BLaER1 treated with 17β-estradiol and CSF1 and Interleukin-3, amounts not matched to agents 10 nM and 100 nM (cell line): ENCODE results near the gene TTC7B.

ENCODE experiments used
- H3K27ac ChIP-seq, 11 experiments: shearing (Covaris generic); formaldehyde crosslinking; 2 replicates each; pipeline ENCODE4 v1.8.1; 2022
- H3K27me3 ChIP-seq, 11 experiments: shearing (Covaris generic); formaldehyde crosslinking; 2 replicates each; pipeline ENCODE4 v1.8.1; 2022
- H3K36me3 ChIP-seq, 11 experiments: shearing (Covaris generic); formaldehyde crosslinking; 2 replicates each; pipeline ENCODE4 v1.8.1; 2022
- H3K4me1 ChIP-seq, 10 experiments: shearing (Covaris generic); formaldehyde crosslinking; 2 replicates each; pipeline ENCODE4 v1.8.1; 2022
- H3K4me2 ChIP-seq, 11 experiments: shearing (Covaris generic); formaldehyde crosslinking; 2 replicates each; pipeline ENCODE4 v1.8.1; 2022
- H3K4me3 ChIP-seq, 10 experiments: shearing (Covaris generic); formaldehyde crosslinking; 2 replicates each; pipeline ENCODE4 v1.8.1; 2022
- H3K9ac ChIP-seq, 11 experiments: shearing (Covaris generic); formaldehyde crosslinking; 2 replicates each; pipeline ENCODE4 v1.8.1; 2022
- H3K9me3 ChIP-seq, 11 experiments: shearing (Covaris generic); formaldehyde crosslinking; replicated peaks in 1 of 11; 2 replicates each; pipeline ENCODE4 v1.8.1; 2022
- H4K20me1 ChIP-seq, 11 experiments: shearing (Covaris generic); formaldehyde crosslinking; 2 replicates each; pipeline ENCODE4 v1.8.1; 2022
- Cebpa-rat ChIP-seq, 11 experiments: shearing (Covaris generic); IDR thresholded peaks; 2 replicates each; pipeline ENCODE4 v1.8.1; 2022

Gene TTC7B

GRCh38 chr14:90536511-90537191, 279.6 kb downstream of the TTC7B start:
- H3K27me3 ChIP-seq, result no peaks in the 10 kb centered on the region
- H3K36me3 ChIP-seq, result peaks cover 0 to 26% (median 6%) of the 10 kb centered on the region in 11 experiments; a peak in 11 of 22 replicates
- H3K4me2 ChIP-seq, result peak overlapping the region; percentile 76 to 98 (median 92)
- H4K20me1 ChIP-seq, result no peaks in the 10 kb centered on the region
- peaks cover 50 to 76% (median 57%) of the 10 kb centered on the region in 10 experiments for H3K4me1 ChIP-seq
- H3K9ac ChIP-seq, result peak overlapping the region in 10 of 11 experiments; percentile 32 to 70 (median 66); a peak in 16 of 22 replicates
- H3K4me3 ChIP-seq, result peak overlapping the region in 6 of 10 experiments; percentile 1 to 57 (median 34); a peak in 9 of 20 replicates
- peak overlapping the region; percentile 25 to 80 (median 74); a peak in 20 of 22 replicates for H3K27ac ChIP-seq
- no peaks in the 10 kb centered on the region for H3K9me3 ChIP-seq
- no peak for TF ChIP-seq Cebpa-rat (IDR thresholded peaks at IDR 0.05)

- Histone ChIP-seq H3K36me3 (peaks cover 0 to 21% (median 2%) of the 10 kb centered on the region in 11 experiments; a peak in 11 of 22 replicates), H3K4me2 (peak overlapping the region; percentile 76 to 98 (median 92)), H3K27ac (peak overlapping the region; percentile 25 to 80 (median 74); a peak in 20 of 22 replicates), H3K4me3 (peak overlapping the region in 6 of 10 experiments; percentile 1 to 57 (median 34); a peak in 8 of 20 replicates), H3K9me3 (no peaks in the 10 kb centered on the region), H3K9ac (peak overlapping the region in 10 of 11 experiments; percentile 32 to 70 (median 66); a peak in 17 of 22 replicates), H3K27me3 (no peaks in the 10 kb centered on the region), H4K20me1 (no peaks in the 10 kb centered on the region), H3K4me1 (peaks cover 50 to 73% (median 56%) of the 10 kb centered on the region in 10 experiments)
- no peak for TF ChIP-seq Cebpa-rat (IDR thresholded peaks at IDR 0.05)
Observed at GRCh38 chr14:90536092-90536491, 280.1 kb downstream of the TTC7B start.

- Histone ChIP-seq H3K27ac (peak overlapping the region; percentile 25 to 80 (median 74); a peak in 19 of 22 replicates), H3K9me3 (no peaks in the 10 kb centered on the region), H3K36me3 (peaks cover 0 to 16% (median 0%) of the 10 kb centered on the region in 11 experiments; a peak in 8 of 22 replicates), H3K4me1 (peaks cover 50 to 68% (median 54%) of the 10 kb centered on the region in 10 experiments), H3K4me3 (peak overlapping the region in 4 of 10 experiments; percentile 23 to 57 (median 38); a peak in 5 of 20 replicates), H4K20me1 (no peaks in the 10 kb centered on the region), H3K27me3 (no peaks in the 10 kb centered on the region), H3K9ac (peak overlapping the region in 10 of 11 experiments; percentile 32 to 70 (median 66); a peak in 13 of 22 replicates), H3K4me2 (peak overlapping the region; percentile 76 to 98 (median 92))
- TF ChIP-seq Cebpa-rat (IDR thresholded peaks at IDR 0.05), result no peak
Observed at GRCh38 chr14:90535556-90536090, 280.6 kb downstream of the TTC7B start.

GRCh38 chr14:90534838-90535555, 281.2 kb downstream of the TTC7B start:
- Histone ChIP-seq H3K27ac (peak overlapping the region in 7 of 11 experiments; percentile 7 to 80 (median 77); a peak in 12 of 22 replicates), H3K36me3 (peaks cover 0 to 11% (median 0%) of the 10 kb centered on the region in 11 experiments; a peak in 8 of 22 replicates), H4K20me1 (no peaks in the 10 kb centered on the region), H3K4me2 (peak overlapping the region; percentile 76 to 98 (median 92)), H3K4me3 (no peak overlapping the region), H3K4me1 (peaks cover 50 to 67% (median 54%) of the 10 kb centered on the region in 10 experiments), H3K9me3 (no peaks in the 10 kb centered on the region), H3K27me3 (no peaks in the 10 kb centered on the region), H3K9ac (peak overlapping the region in 1 of 11 experiments; percentile 5; a peak in 1 of 22 replicates)
- TF ChIP-seq Cebpa-rat (IDR thresholded peaks at IDR 0.05), result no peak

GRCh38 chr14:90534091-90534837, 282.0 kb downstream of the TTC7B start:
- Histone ChIP-seq H3K4me2 (peak overlapping the region; percentile 76 to 98 (median 92)), H3K27me3 (no peaks in the 10 kb centered on the region), H3K9me3 (0 out of 22 replicates have a peak, but pooled peaks cover 0 to under 1% (median 0%) of the 10 kb centered on the region in 11 experiments), H3K4me1 (peaks cover 50 to 64% (median 54%) of the 10 kb centered on the region in 10 experiments), H3K36me3 (peaks cover 0 to 4% (median 0%) of the 10 kb centered on the region in 11 experiments; a peak in 6 of 22 replicates), H4K20me1 (no peaks in the 10 kb centered on the region), H3K27ac (peak overlapping the region in 7 of 11 experiments; percentile 8 to 80 (median 41); a peak in 10 of 22 replicates), H3K4me3 (peak overlapping the region in 2 of 10 experiments; percentile 10 to 20; a peak in 3 of 20 replicates), H3K9ac (peak overlapping the region in 9 of 11 experiments; percentile 4 to 41 (median 29); a peak in 10 of 22 replicates)
- TF ChIP-seq Cebpa-rat (IDR thresholded peaks at IDR 0.05), result no peak

GRCh38 chr14:90533591-90534021, 282.6 kb downstream of the TTC7B start:
- Histone ChIP-seq H3K4me2 (peak overlapping the region; percentile 76 to 98 (median 92)), H3K4me1 (peaks cover 49 to 58% (median 52%) of the 10 kb centered on the region in 10 experiments), H3K9ac (peak overlapping the region in 8 of 11 experiments; percentile 4 to 41 (median 29); a peak in 8 of 22 replicates), H3K36me3 (no peaks in the 10 kb centered on the region; a peak in 1 of 22 replicates), H3K4me3 (peak overlapping the region in 2 of 10 experiments; percentile 10 to 20; a peak in 3 of 20 replicates), H3K27me3 (no peaks in the 10 kb centered on the region), H3K9me3 (peaks cover 0 to 7% (median 2%) of the 10 kb centered on the region in 11 experiments; a peak in 8 of 22 replicates), H4K20me1 (no peaks in the 10 kb centered on the region), H3K27ac (peak overlapping the region in 7 of 11 experiments; percentile 8 to 80 (median 41); a peak in 11 of 22 replicates)
- TF ChIP-seq Cebpa-rat (IDR thresholded peaks at IDR 0.05), result no peak

- H3K36me3 ChIP-seq, result no peaks in the 10 kb centered on the region; a peak in 1 of 22 replicates
- H3K27ac ChIP-seq, result peak overlapping the region in 6 of 11 experiments; percentile 2 to 80 (median 48); a peak in 2 of 22 replicates
- no peaks in the 10 kb centered on the region for H3K27me3 ChIP-seq
- H3K9ac ChIP-seq, result peak overlapping the region in 1 of 11 experiments; percentile 31; a peak in 1 of 22 replicates
- no peak overlapping the region for H3K4me3 ChIP-seq
- H3K4me2 ChIP-seq, result peak overlapping the region; percentile 76 to 98 (median 92); a peak in 14 of 22 replicates
- no peak for TF ChIP-seq Cebpa-rat (IDR thresholded peaks at IDR 0.05)
- no peaks in the 10 kb centered on the region for H4K20me1 ChIP-seq
- H3K9me3 ChIP-seq, result peaks cover 2 to 13% (median 8%) of the 10 kb centered on the region in 11 experiments; a peak in 15 of 22 replicates
- H3K4me1 ChIP-seq, result peaks cover 47 to 54% (median 51%) of the 10 kb centered on the region in 10 experiments
Observed at GRCh38 chr14:90532826-90533525, 283.3 kb downstream of the TTC7B start.
